HG03066 (cell line): ENCODE measurements around the gene CFAP299.
A peak's percentile ranks its signal among the peaks of the same experiment; 100 is the strongest.
"Not testable (repeated sequence)": the region's sequence is repeated elsewhere in the genome, so short reads cannot be mapped to it uniquely, and the experiment has no call there.

Source experiments
- ATAC-seq: cut with Tn5 transposase; IDR thresholded peaks from one replicate; pipeline ENCODE4 v1.9.1; 2021; ENCODE audit warnings: low read depth; ENCODE audit not compliant: unreplicated experiment

CFAP299 gene

DNA sequence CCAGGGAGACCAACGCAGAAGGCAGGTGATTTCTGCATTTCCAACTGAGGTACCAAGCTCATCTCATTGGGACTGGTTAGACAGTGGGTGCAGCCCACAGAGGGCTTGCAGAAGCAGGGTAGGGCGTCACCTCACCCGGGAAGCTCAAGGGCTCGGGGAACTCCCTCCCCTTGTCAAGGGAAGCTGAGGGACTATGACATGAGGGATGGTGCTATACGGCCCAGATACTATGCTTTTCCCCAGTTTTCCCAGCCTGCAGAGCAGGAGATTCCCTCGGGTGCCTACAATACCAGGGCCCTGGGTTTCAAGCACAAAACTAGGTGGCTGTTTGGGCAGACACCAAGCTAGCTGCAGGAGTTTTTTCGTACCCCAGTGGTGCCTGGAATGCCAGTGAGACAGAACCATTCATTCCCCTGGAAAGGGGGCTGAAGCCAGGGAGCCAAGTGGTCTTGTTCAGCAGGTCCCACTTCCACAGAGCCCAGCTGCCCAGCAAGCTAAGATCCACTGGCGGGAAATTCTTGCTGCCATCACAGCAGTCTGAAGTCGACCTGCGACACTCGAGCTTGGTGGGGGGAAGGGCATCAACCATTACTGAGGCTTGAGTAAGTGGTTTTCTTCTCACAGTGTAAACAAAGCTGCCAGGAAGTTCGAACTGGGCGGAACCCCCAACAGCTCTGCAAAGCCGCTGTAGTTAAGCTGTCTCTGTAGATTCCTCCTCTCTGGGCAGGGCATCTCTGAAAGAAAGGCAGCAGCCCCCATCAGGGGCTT lies 103.9 kb downstream of the CFAP299 start:
- ATAC-seq, result not testable (repeated sequence)

DNA sequence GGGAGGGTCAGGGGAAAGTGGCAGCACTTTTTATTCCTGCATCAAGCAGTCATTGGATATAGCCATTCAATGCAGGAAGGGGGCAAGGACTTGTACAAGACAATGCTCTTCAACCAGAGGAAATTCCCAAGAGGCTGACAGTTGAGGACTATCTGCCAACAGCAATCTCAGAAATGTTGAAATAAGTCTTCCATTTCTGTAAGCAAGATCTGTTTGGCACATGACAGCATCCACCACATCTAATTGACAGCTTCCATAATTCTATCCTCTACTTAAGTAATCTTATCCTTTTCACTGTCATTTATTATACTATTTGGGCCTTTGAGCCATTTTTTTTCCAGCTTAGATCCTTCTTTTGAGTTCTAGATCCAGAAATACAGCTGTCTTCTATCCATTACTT lies 110.7 kb downstream of the CFAP299 start:
- no peak for ATAC-seq

DNA sequence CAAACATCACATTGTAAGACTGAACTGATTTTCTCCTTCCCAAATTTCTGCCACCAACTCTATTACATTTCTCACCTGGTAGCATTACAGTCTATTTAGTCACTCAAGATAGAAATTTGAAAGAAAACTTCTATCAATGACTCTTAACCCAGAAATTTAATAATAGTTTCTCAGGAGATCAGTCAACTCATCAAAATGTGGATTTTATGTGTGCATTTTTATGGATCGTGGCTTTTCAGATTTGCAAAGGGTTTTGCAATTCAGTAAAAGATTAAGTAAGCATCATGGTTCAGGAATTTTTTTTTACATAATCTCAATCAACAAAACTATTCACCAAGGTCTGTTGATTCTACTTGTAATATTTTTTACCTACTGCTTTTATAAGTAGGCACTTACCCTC lies 111.1 kb downstream of the CFAP299 start:
- no peak for ATAC-seq

DNA sequence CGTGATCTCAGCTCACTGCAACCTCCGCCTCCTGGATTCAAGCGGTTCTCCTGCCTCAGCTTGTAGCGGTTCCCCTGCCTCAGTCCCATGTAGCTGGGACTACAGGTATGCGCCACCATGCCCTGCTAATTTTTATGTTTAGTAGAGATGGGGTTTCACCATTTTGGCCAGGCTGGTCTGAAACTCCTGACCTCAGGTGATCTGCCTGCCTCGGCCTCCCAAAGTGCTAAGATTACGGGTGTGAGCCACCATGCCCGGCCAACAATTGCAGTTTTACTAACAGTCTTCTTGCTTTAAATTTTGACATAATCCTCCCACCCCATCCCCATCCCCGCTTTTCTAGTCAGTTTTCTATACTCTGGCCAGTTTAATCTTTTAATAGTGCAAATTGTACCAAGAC lies 112.0 kb downstream of the CFAP299 start:
- ATAC-seq, result no peak

DNA sequence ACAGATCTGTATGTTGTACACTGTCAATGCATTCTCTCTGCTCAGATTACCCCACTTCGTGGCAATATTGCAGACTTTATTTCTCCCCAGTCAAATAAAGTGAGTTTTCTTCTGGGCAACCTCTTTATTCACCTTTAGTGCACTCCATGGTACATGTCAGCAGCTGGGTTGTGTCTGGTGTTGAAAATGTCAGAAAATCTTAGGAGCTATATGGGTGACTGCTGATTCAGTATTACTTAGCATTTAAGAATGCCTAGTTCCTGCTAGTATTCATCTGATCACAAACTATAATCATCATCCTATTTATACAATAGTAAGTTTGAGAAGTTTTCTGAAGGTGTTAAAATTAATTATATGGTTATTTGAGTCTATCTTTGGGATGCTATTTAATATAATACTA lies 112.5 kb downstream of the CFAP299 start:
- no peak for ATAC-seq

DNA sequence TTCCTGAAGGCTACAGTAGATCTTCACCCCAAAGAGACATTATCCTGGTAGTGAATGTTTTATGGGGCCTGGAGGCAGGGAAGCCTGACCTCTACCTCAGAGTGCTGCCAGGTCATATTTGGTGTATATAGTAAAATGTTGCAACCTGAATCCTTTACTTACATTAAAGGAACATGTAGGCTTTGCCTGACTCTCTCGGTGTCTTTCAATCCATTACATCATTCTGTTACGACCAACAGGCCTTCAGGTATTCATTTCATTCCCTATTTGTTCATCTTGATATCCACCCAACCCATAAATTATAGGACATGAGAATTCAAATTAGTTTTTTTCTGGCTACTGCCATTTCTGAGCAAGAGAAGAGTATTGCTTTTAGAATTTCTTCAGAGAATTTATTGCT lies 116.5 kb downstream of the CFAP299 start:
- ATAC-seq, result no peak

DNA sequence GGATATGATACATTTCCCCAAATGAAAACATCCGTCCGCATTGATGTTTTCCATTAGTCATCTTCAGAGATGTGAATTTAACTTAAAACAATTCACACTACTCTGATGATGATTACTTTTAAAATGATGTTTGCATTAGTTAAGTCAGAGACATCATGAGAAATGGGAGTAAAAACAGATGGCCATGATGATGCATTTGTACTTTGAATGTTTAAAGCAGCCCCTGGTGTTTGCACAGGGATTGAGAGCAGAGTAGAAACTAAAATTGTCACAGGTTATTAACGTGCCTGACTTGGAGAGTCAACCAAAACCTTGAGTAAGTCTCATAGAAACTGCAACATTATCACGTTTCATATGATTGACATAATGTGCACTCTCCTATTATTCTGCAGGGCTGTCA lies 117.2 kb downstream of the CFAP299 start:
- ATAC-seq, result no peak

DNA sequence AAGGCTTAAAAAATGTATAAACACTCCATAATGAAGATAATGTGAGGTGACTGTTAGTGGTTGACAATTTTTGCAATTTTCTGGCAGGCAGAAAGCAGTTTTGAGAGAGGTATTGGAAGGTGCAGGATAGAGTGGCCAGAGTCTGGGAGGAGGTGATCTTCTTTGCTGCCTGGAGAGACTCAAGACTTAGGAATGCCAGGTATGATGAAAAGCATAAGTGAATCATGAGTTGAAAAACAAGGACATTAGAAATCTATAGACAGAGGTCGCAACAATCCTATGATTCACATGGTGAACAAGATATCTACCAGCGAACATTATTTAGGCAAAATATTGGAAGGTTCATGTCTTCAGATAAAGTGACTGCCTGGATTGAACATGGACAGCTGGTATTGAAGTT lies 118.5 kb downstream of the CFAP299 start:
- no peak for ATAC-seq

DNA sequence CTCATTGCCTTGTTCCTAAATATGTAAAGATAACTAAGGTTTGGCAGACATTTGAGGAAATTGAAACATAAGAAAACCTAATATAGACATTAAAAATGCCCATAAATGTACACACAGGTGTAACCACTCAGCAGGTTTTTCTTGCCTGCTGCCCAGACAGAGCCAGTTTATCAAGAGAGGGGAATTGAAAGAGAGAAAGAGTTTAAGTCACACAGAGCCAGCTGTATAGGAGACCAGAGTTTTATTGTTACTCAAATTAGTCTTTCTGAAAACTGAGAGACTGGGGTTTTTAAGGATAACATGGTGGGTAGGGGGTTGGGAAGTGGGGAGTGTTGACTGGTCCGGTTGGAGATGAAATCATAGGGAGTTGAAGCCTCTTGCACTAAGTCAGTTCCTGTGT lies 119.0 kb downstream of the CFAP299 start:
- no peak for ATAC-seq

DNA sequence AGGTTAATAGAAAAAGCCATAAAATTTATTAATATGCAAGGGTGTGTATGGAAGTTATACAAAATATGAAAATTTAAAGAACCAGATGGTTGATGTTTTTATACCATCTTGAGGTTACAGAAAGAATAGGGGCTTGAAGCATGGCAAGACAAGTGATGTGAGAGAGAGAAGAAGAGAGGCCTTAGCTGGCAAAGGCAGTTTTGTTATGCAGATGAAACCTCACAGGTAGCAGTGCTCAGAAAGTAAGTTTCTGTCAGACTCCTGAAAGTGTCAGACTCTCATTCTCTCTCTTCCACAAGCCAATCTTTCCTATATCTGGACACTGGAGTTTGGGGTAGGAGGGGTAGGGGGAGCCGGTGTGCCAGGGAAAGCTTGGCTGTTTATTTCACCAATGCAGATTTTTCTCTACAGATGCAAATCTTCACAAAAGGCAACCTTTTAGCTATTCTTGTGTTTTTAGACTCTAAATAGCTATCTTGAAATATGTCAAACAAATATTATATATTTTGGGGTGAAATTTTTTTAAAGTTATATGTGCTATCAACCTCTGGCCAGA lies 124.5 kb downstream of the CFAP299 start:
- no peak for ATAC-seq

DNA sequence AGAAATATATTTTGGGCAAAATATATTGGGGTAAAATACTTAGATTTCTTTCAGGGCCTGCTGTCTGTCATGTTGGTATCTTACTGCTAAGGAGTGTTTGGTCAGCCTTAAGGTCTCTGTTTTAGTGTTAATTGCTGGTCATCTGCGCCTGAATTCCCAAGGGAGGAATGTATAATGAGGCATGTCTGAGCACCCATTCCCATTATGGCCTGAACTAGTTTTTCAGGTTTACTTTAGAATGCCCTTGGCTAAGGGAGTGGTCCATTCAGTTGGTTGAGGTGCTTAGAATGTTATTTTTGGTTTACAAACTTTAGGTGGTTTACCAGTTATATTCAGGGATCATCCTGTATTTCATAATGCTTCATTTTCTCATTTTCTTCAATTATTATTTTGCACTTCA lies 125.9 kb downstream of the CFAP299 start:
- ATAC-seq, result no peak

DNA sequence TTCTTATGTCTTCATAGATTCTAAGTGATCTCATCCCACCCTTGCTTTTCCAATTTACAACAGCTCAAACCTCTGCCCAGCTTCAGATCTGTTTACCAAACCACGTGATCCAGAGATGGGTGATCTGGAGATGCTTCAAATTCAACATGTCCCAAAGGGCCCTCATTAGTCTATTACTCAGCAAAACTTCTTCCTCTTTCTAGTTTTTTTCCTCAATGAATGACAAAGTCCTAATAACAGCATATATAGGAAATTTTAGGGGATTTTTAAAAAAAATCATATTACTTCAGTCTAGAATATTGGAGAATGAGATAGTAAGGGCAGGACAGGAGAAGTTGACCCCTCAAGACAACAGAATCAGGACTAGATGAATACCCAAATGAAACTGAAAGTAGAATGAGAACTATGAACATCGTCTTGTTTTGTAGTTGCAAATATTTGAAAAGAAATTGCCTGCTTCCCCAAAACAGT lies 127.1 kb downstream of the CFAP299 start:
- ATAC-seq, result peak; percentile 71

DNA sequence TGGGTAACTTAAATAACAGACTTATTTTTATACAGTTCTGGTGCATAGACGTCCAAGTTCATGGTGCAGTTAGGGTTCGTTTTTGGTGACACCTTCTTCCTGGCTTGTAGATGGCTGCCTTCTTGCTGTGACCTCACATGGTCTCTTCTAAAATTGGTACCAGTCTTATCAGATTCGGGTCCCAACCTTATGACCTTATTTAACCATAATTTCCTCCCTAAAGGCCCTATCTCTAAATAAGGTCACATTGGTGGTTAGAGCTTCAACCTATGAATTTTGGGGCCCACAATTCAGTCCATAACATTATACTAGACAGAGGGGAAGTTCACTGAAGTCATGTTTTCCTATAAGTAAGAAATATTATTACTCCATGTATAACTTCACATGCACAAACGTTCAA lies 128.0 kb downstream of the CFAP299 start:
- ATAC-seq, result no peak

DNA sequence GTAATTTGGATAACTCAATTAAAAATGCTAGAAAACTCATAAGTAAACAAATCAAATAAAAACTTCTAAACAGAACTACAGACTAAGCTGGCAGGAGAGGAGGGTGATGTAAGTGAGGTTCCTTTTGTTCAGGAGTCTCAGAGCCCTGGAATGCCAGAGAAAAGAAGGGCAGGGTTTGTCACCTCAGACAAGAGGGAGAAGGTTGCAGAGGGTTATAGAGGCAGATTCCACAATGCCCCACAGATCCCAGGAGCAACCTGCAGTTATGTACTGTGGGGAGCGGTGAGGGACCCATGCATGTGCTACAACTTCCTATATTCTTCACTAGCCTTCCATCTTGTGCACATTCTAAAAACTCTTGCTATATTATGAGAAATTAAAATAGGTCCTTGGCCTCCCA lies 129.7 kb downstream of the CFAP299 start:
- no peak for ATAC-seq

DNA sequence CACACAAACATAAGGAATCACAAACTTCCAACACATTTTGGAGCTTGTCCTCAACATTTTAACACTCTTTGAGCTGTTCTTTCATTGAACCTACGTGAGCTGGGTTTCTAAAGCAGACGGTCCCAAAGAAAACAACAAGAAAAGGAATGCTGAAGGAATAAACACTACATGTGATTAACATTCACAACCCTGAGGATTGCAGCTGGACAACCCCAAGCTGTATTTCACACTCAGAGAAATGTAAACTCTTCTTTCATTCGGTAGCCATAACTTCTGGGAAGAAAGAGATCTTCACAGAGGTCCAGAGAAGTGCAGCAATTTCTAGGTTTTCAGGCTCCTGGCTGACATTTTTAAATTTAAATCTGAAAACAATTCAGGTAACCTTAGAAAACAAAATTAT lies 130.2 kb downstream of the CFAP299 start:
- no peak for ATAC-seq

DNA sequence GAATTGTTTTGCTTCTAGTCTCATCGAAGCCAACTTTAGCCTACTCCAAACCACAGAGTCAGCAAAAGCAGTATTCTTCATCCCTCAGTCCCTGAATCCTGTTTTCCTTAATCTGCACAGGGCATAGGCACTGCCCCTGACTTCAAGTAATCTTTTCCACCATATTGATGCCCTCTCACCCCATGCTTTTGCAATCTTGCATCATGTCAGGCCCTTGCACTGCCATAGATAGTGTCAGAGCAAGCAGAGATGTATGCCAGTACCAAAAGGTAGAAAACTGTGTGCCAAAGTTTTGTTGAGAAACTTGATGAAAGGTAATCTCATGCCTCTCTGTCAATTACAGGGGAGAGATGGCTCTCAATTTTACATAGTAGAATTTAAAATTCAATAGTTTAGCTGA lies 131.1 kb downstream of the CFAP299 start:
- no peak for ATAC-seq

DNA sequence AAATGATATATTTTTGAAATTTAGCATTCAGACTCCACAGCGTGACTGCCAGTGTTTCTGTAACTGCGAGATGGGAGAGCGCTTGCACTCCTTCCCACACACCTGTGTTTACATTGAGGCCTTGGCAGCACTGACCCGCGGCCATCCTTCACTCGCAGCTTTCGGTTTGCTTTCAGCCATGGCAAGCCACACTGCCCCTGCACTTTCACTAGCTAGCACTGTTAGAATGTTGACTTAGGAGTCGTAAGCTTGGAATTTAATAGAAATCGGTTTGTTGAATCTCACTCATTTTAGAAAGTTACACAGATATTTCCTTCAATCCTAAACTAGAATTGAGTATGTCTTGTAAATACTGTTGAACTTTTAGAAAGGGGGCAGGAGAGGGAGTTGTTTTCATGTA lies 136.2 kb downstream of the CFAP299 start:
- ATAC-seq, result no peak

DNA sequence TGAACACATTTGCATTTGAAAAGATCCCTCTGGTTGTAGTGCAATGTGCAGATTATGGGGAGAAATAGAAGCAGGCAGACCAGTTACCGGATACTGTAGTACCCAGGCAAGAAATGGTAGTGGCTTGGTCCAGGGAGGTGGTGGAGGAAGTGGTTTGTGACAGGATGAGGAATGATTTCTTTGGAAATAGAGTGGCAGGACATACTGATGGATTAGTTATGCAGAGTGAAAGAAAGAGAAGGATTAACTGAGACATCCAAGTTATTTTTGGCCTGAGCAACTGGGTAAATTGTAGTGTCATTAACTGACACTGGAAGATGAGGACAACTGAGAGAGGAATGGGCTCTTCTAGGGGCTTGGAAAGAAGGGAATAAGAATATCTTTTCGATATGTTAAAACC lies 139.7 kb downstream of the CFAP299 start:
- ATAC-seq, result no peak

DNA sequence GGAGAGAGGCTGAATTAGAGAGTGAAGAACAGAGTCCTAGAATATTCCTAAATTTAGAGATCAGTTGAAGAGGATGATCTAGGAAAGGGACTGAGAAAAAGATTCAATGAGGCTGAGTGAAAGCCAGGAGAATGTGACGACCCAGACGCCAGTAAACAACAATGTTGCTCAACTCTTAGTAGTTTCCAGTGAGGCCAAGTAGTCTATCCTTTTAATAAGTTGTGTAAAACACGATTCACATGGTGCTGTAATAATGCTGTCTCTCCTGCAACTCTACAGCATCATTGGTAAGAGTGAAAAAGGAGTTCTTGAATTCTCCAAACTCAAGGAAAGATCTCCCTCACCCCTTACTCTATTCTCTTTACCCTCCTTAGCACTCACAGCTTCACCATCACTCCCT lies 140.3 kb downstream of the CFAP299 start:
- no peak for ATAC-seq

DNA sequence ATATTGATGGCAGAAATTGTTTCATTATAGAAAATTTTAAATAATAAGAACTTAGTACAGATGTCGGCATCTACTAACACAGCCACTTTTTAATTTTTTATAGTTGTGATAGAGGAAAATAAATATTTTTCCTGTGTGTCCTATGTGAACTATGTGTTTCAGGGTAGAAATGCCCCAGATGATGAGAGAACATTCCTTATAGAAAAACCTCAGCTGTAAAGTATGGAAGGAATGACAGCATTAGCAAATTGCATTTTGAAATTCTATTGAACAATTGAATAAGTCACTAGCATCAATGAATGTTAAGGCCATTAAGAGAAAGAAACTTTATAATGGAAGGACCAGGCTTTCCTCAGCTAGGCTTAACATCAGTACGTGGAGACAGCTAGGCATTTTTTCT lies 149.2 kb downstream of the CFAP299 start:
- no peak for ATAC-seq

DNA sequence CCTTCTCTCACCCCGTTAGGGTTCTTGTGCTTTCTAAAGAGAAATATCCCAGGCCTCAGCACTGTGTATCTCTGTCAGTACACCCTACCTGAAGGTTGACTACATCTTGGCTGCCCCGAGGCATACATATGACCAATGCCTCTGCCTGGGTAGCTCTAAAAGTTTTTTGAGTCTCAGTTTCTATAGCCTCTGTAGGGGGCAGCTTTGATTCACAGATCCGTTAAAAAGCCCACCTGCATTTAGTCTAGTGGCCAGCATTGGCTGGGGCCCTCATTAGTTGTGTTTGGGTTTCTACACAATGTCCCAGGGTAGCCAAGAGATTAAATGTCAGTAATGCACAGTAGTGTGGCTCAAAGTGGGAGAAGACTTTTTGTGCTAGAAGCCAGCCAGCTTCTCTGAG lies 151.1 kb downstream of the CFAP299 start:
- ATAC-seq, result no peak

DNA sequence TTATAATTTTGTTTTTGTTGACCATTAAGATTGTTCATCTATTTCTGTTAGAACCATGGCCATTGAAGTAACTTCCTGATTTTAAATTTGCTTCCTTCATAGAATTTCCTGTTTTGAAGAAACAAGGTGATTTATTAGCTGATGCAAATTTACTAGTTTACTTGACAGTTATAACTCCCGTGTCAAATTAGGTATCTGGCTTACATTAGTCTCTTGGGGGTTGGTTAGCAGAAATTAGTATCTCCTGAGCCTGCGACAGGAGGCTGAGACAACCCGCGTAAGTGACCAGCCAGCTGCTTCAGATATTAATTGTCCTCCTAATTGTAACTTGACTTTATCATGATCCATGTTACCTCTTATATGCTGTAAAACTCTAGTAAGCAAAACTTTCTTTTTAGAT lies 154.3 kb downstream of the CFAP299 start:
- ATAC-seq, result no peak

DNA sequence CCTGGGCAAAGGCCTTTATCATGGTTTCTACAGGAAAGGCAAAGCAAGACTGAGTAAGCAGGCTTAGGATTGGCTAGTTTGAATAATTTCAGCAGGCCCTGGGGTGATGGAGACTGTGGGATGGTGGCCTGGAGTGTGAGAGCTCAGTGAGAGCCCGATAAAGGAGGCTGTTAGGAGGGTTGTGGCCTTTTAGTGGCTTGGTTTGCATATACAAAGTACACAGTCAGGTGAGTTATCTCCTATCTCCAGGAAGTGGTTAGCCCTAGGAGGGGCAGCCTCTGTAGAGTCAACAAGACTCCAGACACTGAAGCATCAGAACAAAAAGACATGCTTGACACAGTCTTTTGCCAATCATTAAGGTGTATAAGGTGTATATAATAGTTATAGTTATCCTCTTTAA lies 157.2 kb downstream of the CFAP299 start:
- no peak for ATAC-seq
